ENCODE measurements around the gene KCNQ1.

Gene KCNQ1

DNA sequence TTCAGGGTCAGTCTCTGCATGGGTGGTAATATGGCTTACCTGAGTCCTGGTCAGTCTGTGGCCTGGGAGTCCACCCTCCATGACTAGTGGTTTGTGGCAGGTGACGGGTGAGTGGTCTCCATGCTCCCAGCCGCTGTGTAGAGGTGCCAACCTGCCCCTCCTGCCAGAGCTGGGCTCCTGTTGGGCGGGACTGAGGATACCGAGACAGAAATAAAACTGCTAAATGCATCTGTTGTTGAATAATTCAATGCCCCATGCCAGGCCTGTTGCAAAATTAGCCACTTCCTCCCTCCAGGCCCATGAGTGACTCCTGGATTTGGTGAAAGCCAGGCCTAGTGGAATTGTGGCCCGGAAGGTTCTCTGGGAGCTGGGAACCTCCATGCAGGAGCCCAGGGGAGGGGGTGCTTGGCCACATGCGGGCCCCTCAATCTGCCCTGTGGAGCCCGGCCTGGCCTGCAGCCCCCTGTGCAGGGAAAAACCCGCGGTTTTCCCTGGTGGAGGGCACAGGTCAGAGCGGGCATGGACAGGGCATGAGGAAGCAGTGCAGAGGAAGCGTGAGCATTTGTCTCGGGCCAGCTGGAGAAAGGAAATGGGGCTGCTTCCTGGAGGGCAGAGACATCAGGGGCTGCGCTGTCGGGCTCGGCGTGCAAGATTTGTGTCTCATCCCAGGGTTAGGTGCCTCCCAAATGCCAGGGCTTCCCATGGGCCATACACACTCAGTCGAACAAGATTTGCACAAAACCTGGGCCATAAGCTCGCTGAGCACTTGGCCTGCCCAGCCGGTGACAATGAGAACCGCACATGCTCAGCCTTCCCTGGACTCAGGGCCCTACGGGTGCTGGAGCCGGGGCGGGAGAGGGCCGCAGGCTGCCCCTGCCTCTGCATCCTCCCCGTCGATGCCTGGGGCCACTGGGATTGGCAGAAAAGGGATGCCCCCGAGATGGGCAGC lies 66.9 kb downstream of the KCNQ1 start:
- DNase-seq (ENCODE audit: low read depth) = no peak

DNA sequence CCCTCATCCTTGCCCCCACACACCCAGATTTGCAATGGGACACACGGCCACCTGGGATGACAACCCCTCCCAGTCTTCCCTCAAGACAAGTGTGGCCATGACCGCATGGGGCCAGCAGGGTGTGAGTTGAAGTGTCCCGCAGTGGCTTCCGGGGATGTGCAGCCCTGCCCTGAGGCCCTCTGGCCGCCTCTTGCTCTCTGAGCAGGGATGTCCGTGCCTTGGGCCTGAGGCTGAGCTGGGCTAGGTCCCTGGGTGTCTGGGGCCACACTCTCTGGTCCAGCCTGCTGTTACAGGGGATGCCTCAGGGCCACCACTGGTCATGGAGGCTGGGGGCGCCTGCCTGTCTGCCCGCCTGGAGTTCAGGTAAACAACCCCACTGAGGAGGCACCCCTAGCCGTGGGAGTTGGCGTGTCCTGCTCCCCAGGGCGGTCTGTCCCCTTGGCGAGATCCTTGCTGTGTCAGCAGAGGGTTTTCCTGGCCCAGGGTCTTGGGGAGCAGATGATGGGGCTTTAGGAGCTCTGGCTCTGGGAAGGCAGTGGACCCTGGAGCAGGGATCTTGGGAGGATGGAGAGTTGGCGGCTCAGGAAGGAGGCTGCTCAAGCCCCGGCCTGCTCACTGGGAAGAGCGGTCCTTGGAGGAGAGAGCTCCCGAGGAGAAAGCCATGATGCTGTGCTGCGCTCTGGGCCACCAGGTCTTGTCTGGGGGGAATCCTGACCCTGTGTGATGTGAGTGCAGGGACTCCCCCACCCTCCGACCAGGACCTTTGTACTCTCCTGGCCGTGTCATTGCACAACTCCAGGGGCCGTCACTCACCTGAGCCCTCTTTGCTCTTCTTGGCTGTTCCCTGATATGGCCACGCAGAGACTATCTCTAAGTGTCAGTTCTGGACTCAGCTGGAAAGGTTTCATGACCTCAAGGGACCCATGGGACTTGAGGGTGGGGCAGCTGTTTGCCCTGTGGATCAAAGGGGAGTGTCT lies 67.9 kb downstream of the KCNQ1 start:
- DNase-seq (ENCODE audit: low read depth) = no peak

DNA sequence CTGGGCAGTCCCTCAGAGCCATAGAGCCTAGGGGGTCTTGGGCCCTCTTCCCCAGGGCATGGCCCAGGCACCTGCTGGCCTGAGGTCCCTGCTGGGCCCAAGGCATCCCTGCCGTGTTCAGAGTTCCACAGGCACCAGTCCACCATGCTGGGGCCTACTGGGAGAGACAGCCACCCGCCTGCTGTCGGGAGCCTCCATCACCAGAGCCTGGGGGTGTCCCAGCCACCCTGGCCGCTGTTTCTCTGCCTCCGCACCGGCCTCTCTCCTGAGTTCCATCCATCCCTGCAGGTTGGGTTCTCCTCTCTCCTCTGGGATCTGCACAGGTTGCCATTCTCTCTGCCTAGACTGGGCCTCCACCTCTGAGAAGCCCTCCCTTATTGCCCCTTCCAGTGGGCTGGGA lies 68.6 kb downstream of the KCNQ1 start:
- no peak for DNase-seq (ENCODE audit: low read depth)

DNA sequence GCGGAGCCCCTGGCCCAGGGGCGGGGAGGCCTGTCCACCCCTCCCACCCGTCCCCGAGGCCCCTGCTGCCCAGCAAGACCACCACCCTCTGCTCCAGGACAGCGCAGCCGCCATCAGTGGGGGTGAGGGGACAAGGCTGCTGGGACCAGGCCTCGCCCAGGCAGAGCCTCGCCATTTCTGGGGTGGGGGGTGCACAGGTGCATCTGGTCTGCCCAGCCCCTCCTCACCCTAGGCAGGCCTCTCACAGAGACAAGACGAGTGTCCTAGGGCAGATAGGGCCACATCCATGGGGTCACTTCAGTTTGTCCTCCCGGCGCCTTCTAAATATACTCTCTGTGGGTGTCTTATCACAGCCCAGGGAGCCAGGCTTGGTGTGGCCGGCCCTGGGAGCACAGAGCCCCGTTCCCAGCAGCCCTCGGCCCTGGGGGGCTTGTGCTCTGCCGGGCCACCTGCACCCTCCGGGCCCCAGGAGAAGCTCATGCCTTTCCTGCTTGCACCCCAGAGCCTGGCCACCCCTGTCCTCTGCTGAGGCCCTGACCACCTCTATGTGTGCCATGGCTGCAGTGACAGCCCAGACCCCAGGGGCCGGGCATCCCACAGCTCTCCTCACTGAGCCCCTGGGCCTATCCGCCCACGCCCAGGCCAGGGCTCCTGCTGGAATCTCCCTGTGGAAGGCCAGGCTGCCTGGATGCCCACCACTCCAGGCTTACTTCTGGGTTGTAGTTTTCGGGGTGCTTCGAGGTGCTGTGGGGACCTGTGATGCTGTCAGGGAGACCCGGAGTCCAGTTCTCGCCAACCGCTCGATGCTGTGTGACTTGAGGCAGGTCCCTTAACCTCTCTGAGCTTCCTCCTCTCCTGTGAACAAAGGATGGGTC lies 70.8 kb downstream of the KCNQ1 start:
- no peak for DNase-seq (ENCODE audit: low read depth)

DNA sequence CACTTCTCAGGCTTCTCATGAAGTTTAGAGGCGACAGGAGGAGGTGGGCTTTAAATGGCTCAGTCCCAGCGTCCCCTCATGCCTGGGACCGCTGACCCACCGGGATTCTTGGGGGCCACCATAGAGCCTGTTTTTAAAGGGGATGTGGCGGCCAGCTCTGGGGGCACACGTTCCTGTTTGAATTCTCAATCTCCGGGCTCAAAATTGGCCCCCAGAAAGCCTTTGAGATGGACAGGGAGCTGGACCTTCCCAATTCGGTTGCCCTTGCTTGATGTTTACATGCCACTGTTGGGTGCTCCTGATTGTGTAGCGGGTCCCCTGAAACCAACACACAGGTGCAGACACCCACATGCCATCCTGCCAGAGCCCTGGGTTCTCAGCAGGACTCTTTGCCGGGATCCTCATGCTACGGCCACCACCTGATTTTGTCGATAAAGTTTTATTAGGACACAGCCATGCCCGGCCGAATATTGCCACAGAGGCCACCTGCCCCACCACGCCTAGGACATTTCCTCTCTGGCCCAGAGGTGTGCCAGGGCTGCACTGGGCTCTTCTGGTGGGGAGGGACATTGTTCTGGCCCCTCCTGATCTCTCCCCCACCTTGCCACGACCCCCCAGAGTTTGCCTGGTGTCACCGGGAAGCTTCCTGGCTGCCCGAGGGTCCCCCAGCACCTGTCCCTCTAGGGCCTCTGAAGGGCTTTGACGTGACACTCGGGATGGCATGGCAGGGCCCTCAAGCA lies 71.6 kb downstream of the KCNQ1 start:
- DNase-seq (ENCODE audit: low read depth) = no peak

DNA sequence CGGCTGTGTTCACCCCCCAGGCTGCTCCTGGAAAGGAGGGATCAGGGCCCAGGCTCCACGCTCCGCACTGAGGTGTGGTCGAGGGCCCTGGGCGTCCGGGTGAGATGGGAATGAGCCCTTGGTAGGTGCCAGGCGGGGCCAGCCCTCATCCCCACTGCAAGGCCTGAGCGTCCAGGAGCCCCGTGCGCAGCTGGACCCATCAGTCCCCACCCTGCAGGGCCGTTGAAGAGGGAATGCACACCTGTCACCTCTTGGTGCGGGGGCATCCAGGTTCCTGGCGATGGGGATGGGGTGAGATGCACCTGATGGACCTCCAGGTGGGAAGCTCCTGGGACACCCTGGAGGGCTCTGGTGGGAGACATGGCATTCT lies 72.2 kb downstream of the KCNQ1 start:
- no peak for DNase-seq (ENCODE audit: low read depth)

DNA sequence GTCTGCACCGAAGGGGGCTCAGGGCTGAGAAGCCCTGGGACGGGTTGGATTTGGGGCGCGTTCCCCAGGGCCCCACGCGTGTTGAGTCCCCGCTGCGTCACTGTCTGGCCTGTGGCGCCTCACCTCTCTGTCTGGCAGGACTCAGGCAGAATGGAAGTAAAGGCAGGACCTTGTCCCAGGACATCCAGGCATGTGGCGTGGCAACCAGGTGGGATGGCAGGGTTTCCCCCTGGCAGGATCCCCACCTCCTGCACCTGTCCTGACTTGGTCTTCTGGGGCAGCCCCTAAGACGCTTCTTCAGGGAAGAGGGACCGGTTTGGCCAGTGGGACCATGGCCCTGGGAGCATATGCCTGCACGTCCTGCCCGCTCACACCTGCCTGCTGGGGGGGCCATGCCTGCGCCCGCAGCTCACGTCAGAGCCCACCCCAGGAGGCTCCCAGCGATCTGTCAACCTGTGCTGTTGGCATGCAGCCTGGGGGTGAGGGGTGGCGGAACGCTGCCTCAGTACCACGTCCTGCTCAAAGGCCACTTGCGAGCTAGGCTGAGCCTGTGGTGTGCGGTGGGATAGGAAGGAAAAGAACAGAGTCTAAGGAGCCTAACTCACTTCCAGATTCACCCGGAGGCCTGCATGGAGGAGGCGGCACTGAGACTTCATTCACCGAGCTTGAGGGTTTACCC lies 72.7 kb downstream of the KCNQ1 start:
- no peak for DNase-seq (ENCODE audit: low read depth)

DNA sequence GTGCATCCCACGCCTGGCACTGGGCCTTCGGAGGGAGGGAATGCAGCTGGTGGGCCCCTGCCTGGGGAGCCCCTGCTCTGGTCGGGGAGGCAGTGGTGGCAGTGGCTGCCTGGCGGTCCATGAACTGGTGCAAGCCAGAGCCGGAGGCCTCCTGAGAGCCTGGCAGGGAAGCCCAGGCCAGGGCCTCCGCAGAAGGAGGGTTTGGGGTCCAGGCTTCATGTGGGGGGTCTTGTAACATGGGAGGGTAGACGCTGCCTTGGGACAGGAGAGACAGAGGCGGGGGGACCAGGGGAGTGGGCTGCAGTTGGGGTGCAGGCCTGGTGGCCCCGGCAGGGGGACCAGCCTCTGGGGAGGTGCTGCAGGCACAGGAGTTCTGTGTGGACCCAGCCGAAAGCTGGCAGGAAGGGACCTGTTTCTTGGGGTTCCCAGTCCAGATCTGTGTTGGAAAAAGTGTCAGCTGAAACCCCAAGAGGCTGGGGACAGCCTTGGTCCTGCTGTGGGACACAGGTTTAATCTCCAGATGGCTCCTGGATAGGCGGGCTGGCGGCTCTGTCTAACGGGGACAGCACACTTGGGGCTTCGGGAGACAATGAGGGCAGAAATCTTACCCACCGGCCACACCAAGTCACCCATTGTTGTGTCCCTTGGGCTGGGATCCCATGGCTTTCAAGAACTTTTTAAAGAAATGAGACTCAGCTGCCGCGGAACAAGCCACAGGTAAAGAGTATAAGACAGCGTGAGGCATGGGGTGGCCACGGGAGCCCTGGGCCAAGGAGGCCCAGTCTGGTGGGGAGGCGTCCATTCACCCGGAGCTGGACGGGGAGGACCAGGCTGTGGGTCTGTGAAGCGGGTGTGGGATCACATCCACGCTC lies 73.5 kb downstream of the KCNQ1 start:
- DNase-seq (ENCODE audit: low read depth) = no peak

DNA sequence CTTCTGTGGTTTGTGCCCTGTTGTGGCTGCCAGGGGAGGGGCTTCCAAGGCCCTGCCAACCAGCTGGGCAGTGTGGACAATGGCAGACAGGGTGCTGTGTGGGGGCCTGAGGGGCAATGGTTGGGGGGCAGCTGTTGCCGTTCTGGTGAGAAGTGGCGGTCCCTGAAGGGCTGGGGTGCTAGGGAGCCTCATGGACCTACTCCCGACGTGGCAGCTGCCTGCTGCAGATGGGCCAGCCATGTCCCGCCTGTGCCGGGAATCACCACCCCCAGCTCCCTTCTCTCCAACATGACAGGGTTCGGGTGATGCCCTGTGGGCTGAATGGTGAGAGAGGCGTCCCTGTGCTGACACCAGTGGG lies 74.2 kb downstream of the KCNQ1 start:
- no peak for DNase-seq (ENCODE audit: low read depth)

DNA sequence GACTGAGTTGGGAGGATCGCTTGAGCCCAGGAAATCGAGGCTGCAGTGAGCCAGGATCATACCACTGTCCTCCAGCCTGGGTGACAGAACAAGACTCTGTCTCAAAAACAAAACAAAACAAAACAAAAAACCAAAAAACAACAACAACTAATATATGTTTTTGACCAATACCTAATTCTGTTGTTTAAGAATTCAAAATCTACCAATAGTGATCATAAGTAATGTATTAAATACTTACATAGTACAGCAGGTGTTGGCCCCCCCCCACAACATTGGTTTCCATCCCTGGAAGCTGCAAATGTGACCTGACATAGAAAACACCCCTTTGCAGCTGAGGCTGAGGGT lies 74.7 kb downstream of the KCNQ1 start:
- DNase-seq (ENCODE audit: low read depth) = no peak

DNA sequence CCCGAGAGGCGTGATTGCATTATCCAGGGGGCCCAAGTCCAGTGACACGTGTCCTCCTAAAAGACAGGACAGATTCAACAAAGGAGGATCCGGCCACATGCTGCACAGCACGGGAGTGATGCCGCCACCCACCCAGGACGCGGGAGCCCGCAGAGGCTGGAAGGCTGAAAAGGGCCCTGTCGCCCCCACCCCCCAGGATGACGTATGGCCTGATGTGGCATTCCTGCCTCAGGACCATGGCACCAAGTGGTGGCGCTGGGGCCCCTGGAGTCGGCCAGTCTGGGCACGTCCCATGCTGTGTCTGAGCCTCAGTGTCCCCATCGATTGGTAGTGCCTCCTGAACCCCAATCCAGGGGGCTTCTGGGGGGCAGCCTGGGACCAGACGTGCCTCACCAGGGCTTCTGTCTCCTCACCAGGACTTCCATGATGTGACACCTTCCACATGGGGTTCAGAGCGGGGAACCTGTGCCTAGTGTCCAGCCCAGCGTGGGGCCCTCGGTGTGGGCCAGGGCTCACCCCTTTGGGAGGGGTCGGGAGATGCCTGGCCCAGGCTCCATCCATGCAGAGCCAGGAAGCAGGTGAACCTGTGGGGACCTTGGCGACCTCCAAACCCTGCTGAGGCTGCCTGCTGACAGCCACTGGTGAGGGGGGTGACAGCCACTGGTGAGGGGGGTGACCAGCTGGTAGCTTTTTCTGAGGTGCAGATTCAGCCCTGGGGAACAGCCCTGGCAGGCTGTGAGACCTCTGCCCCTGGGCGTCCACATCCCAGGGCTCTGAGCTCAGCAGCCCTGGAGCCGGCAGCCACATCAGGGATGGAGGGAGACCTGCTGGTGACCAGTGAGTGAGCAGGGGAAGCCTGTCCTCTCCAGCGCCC lies 75.3 kb downstream of the KCNQ1 start:
- no peak for DNase-seq (ENCODE audit: low read depth)

DNA sequence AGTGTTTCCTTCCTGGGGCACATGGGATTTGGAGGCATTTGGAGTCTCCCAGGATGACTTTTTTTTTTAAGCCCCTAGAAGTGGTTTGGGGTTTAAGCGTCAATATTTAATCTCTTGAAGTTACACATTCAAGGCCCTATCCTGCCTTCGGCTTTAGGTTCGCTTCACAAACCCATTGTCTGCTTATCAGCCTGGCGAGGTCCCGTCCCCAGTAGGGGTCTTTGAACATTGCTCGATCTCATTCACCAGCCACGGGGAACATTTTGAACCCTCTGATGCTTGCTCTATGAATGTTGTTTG lies 75.9 kb downstream of the KCNQ1 start:
- DNase-seq (ENCODE audit: low read depth) = no peak

DNA sequence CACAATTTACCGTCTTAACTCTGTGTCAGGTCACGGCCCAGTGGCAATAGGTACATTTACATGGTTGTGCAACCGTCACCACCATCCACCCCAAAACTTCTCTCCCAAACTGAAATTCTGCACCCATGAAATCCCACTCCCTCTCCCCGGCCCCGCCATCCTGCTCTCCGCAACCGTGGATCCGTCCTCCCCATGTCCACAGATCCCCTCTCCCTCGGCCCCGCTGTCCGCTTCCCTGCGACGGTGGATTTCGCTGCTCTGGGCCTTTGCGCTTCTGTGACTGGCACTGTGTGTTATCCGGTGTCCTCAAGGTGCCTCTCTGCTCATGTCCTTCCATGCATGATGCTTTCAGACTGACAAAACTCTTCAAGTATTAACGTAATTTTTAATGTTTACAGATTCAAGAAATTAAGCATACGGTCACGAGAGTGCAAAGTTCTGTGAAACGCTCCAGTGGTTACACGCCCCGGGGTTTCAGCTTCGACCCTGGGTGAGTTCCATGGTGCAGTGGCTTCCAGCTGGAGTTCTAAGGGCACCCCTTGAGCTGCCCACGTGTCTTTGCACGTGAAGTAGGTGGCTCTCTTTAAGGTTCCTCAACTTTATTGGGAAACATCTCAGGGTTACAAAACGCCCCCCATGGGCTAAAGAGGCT lies 76.4 kb downstream of the KCNQ1 start:
- no peak for DNase-seq (ENCODE audit: low read depth)

DNA sequence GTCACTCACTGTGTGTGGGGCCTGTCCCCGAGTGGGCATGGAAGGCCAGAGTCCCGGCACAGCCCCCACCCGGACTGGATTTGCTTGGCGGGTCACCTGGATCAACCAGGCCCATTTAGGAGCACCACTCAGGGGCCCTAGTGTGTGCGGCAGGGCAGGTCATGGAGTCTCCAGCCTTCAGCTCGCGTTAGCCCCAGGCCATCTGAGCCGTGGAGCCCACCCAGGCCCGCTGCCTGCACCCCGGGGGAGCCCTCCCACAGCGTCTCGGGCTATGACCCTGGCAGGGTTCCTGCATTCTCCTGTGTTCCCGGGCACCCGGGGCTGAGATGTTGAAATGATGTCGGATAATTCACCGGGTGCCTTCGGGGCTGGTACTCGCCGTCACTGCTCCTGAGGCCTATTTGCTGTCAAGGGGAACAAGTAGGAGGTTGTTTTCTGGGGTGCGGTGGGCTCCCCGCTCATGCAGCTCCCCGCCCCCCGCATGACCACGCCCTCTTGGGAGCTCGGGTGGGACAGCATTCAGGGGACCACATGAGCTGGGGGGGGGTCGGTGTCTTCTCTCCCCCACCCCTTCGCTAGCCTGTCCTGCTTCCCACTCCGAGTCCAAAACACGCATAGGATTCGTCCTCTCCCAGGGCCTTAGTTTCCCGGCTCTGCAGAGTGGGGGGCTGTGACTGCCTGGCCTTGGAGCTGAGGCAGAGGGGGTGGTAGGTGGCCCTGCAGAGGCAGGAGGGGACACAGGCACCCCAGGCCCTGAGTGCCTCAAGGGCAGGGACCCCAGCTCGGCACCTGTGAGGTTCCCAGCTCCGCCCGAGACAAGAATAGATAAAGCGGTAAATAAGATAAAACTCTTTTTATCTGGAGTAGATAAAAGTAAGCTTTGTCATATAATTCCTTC lies 77.2 kb downstream of the KCNQ1 start:
- DNase-seq (ENCODE audit: low read depth) = no peak

DNA sequence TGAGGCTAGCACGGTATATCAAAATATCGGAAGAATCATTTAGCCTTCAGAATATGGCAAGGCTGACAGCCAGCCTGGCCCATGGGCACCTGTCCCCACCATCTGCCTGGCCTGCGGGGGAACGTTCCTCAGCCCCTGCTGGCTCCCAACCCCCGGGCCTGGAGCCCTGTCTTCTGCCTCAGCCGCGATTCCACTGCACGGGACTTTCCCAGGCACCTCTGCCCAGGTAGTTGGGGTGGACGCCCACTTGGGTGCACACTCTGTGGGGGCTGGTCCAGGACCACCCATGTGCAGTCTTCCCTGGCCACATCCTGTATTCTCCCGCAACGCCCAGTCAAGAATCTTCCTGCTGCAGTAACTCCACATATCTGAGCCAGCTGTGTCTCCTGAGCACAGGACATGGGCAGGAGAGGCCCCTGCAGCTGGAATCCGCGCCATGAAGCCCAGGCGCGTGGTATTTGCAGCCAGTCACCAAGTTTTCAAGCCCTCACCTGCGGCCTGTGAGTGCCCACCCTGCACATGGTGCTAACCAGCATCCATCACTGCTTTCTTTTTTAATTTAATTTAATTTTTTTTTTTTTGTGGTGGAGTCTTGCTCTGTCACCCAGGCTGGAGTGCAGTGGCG lies 77.9 kb downstream of the KCNQ1 start:
- DNase-seq (ENCODE audit: low read depth) = no peak

DNA sequence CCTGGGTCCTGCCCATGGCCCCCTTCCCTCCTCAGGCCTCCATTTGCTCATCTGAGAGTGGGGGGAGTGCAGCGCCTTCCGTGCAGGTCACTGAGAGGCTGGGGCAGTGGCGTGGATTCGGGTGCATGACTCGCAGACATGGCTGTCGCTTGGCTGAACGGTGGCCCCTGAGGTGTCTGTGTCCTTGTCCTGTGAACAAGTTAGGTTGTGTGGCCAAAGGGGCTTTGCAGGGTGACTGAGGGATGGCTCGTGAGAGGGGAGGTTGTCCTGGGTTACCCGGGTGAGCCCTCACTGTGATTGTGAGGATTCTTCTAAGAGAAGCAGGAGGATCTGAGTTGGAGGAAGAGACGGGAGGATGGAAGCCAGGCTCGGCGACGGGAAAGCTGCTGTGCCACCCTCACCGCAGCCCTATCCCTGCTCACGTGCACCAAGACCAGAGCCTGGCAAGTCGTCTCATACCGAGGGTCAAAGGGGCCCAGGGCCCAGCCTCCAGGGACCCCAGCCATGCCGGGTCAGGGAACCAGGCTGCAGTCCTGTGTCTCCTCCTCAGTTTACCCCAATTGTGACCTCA lies 79.1 kb downstream of the KCNQ1 start:
- DNase-seq (ENCODE audit: low read depth) = no peak
